ENCODE data around the gene IGFBP2. TPM values are rescaled to one million over a fixed set of nuclear protein-coding genes. Genes with fewer than 3 reads are reported as not detected.

The IGFBP2 gene
- total and polyA plus RNA-seq, 2 of the 8 experiments (the other 6 are each of a cell fraction or from before 2014, with no cell fraction given), result 326 to 782 TPM

DNA sequence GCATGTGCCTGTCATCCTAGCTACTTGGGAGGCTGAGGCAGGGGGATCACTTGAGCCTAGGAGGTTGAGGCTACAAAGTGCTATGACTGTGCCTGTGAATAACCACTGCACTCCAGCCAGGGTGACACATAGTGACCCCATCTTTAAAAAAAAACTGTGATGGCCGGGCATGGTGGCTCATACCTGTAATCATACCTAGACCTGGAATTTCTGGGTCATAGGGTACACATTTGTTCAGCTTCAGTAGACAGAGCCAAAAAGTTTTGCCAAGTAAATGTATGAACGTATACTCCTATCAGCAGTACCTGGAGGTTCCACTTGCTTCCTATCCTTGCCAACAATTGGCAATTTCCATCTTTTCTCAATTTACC is 6.4 kb upstream of the IGFBP2 start (continued):
- TF ChIP-seq, protein P1, sequence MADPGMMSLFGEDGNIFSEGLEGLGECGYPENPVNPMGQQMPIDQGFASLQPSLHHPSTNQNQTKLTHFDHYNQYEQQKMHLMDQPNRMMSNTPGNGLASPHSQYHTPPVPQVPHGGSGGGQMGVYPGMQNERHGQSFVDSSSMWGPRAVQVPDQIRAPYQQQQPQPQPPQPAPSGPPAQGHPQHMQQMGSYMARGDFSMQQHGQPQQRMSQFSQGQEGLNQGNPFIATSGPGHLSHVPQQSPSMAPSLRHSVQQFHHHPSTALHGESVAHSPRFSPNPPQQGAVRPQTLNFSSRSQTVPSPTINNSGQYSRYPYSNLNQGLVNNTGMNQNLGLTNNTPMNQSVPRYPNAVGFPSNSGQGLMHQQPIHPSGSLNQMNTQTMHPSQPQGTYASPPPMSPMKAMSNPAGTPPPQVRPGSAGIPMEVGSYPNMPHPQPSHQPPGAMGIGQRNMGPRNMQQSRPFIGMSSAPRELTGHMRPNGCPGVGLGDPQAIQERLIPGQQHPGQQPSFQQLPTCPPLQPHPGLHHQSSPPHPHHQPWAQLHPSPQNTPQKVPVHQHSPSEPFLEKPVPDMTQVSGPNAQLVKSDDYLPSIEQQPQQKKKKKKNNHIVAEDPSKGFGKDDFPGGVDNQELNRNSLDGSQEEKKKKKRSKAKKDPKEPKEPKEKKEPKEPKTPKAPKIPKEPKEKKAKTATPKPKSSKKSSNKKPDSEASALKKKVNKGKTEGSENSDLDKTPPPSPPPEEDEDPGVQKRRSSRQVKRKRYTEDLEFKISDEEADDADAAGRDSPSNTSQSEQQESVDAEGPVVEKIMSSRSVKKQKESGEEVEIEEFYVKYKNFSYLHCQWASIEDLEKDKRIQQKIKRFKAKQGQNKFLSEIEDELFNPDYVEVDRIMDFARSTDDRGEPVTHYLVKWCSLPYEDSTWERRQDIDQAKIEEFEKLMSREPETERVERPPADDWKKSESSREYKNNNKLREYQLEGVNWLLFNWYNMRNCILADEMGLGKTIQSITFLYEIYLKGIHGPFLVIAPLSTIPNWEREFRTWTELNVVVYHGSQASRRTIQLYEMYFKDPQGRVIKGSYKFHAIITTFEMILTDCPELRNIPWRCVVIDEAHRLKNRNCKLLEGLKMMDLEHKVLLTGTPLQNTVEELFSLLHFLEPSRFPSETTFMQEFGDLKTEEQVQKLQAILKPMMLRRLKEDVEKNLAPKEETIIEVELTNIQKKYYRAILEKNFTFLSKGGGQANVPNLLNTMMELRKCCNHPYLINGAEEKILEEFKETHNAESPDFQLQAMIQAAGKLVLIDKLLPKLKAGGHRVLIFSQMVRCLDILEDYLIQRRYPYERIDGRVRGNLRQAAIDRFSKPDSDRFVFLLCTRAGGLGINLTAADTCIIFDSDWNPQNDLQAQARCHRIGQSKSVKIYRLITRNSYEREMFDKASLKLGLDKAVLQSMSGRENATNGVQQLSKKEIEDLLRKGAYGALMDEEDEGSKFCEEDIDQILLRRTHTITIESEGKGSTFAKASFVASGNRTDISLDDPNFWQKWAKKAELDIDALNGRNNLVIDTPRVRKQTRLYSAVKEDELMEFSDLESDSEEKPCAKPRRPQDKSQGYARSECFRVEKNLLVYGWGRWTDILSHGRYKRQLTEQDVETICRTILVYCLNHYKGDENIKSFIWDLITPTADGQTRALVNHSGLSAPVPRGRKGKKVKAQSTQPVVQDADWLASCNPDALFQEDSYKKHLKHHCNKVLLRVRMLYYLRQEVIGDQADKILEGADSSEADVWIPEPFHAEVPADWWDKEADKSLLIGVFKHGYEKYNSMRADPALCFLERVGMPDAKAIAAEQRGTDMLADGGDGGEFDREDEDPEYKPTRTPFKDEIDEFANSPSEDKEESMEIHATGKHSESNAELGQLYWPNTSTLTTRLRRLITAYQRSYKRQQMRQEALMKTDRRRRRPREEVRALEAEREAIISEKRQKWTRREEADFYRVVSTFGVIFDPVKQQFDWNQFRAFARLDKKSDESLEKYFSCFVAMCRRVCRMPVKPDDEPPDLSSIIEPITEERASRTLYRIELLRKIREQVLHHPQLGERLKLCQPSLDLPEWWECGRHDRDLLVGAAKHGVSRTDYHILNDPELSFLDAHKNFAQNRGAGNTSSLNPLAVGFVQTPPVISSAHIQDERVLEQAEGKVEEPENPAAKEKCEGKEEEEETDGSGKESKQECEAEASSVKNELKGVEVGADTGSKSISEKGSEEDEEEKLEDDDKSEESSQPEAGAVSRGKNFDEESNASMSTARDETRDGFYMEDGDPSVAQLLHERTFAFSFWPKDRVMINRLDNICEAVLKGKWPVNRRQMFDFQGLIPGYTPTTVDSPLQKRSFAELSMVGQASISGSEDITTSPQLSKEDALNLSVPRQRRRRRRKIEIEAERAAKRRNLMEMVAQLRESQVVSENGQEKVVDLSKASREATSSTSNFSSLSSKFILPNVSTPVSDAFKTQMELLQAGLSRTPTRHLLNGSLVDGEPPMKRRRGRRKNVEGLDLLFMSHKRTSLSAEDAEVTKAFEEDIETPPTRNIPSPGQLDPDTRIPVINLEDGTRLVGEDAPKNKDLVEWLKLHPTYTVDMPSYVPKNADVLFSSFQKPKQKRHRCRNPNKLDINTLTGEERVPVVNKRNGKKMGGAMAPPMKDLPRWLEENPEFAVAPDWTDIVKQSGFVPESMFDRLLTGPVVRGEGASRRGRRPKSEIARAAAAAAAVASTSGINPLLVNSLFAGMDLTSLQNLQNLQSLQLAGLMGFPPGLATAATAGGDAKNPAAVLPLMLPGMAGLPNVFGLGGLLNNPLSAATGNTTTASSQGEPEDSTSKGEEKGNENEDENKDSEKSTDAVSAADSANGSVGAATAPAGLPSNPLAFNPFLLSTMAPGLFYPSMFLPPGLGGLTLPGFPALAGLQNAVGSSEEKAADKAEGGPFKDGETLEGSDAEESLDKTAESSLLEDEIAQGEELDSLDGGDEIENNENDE (IDR thresholded peaks at IDR 0.05; ENCODE audit: insufficient replicate concordance, low read length), result no peak
- no peak for TF ChIP-seq CBX8 (IDR thresholded peaks at IDR 0.05; ENCODE audit: borderline replicate concordance, low read depth, low read length)
- no peak for TF ChIP-seq NRF1 (IDR thresholded peaks at IDR 0.05; ENCODE audit: low read depth, low read length)

All from H1 (cell line).